Left cardiac atrium (tissue), 4 donors: ENCODE data around the gene SNRPD3. TPM values are rescaled to one million over a fixed set of nuclear protein-coding genes. Genes with fewer than 3 reads are reported as not detected.

ENCODE experiments used
- ATAC-seq, 2 donors: fragments of 200-7000 bp; cut with Tn5 transposase; one replicate each; pipeline ENCODE4 v1.9.1; 2020; ENCODE audit warnings: mild to moderate bottlenecking in 2 of 2, moderate library complexity in 2 of 2
- DNase-seq: peaks from one replicate; pipeline ENCODE4 v3.0.0-alpha.2; 2020
- intact Hi-C, 2 donors: fragments of 100-400 bp; cut with DNase I; formaldehyde crosslinking; loops; one replicate each; pipeline versions ENCODE4 v1.14.1 to v1.15.1; 2022 to 2023
- long read RNA-seq: library from polyadenylated mRNA; unstranded; transcript quantifications from one replicate; pipeline ENCODE4 v2.0.0, GENCODE V29; 2021
- total RNA-seq, 2 donors: library from RNA; stranded (reverse); fragmentation: NEBNext Ultra II Directional; extraction: Animal tissue kit (Norgen Biotek cat#: 25700); gene quantifications; one replicate each; pipeline ENCODE4 v1.2.1, GENCODE V29; 2021
- donor health status: DM: no; HTN: yes; CAD: no.
- donor health status: DM: no; HTN: yes; CAD: no; lungs with severe emphysema.
- donor health status: DM: yes; HTN: yes; CAD: no.
- donor health status: Dilated cardiomyopathy.

SNRPD3 gene
- total RNA-seq: 10 to 100 TPM; 55.4 to 64.1 TPM
- long read RNA-seq, transcript SNRPD3-201 (4 exons, 1,763 nt): major isoform, 19 of 19 reads
- long read RNA-seq, partial matches to known transcripts: 0 of 19 reads
- long read RNA-seq, other reads (novel, unspliced or antisense): 0 of 19 reads

DNA sequence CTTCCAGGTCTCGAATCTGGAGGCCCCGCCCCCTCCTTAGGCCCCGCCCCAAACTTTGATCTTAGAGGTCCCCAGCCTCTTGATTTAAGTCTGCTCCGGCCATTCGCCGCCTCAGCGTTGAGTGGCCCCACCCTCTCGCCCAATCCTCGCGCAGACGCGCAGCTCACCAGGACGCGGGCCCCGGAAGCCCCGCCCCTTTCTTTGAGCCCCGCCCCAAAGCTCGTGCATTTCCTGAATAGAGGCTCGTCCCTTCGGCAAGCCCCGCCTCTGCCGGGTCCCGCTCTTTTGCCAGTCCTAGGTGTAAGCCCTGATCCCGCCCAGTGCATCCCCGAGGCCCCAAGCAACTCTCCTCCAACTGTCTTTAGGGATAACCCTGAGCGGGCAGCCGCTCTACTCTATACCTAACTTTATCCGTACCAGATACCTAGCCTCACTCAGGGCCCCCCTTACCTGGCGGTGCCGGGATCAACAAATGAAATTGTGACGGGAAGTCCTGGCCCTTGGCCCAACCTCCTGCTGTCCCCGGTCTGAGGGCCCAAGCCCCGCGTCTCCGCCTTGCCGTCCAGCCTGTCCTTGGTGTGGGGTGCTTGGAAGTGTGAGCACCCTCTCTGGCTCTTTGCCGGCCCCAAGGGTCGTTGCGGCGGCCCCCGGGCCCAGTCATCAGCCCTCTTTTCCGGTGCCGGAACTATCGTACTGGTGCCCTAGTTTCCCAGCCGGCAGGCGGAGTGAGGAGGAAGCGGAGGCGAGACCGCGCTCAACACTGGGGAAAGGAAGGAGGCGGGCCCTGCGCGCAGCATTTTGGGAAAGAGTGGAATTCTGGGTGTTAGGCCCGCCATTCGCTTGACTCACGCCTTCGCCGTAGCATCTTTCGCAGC is at the start of gene SNRPD3:
TSS of gene SNRPD3 (plus strand) at position 835 of the 875 bp plus-strand sequence. CDS start 1,676 bp downstream, outside the sequence.
- DNase-seq (peak; percentile 100), ATAC-seq (peak; percentile 93 to 95)
- intact Hi-C loops: no loop called here

DNA sequence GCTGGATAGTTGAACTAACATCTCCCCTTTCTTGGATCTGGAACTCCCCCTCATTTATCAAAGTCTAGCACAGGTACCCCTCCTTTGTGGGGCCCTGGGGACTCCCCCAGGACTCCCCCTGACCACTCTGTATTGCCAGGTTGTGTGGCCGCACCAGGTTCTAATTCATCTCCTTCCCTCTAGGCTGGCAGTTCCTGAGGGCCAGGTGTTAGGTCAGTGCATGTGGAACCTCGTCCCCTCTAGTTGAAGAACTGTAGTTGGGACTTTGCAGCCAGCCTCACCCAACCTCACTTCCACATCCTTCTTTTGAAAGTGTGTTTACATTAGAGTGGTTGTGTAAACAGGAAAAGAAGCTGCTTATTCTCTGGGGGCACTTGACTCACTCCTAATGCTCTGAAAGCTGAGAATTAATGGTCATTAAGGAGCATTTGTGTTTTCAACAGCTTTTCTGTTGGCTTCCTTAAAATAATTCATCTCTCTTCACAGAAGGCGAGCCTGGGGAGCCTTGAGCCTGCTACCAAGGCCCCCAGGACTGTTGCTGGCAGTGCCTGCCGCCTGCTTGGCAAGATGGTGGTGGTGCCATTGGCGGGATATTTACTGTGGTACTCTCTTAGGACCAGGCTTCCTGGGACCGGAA is 48.9 kb upstream of the SNRPD3 start:
- ATAC-seq (no peak), DNase-seq (no peak)
- intact Hi-C loops: no loop called here

DNA sequence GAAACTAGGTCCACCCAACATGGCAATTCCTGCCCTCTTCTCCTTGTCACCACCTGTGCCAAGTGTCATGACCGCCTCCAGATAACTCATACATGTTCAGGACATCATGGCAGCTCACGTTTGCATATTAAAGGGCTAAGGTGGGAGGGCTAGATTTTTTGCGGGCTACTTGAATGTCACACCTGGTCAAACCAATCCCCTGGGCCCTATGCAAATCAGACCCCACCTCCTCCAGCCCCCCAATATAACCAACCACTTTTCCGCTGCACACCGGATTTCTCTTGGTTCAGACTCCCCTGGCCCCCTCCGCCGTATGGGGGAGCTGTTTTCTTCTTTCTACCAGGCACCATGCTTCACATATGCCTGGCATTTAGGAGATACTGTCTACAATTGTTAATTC is 48.1 kb upstream of the SNRPD3 start:
- ATAC-seq: no peak
- DNase-seq: no peak
- intact Hi-C loops: no loop called here

DNA sequence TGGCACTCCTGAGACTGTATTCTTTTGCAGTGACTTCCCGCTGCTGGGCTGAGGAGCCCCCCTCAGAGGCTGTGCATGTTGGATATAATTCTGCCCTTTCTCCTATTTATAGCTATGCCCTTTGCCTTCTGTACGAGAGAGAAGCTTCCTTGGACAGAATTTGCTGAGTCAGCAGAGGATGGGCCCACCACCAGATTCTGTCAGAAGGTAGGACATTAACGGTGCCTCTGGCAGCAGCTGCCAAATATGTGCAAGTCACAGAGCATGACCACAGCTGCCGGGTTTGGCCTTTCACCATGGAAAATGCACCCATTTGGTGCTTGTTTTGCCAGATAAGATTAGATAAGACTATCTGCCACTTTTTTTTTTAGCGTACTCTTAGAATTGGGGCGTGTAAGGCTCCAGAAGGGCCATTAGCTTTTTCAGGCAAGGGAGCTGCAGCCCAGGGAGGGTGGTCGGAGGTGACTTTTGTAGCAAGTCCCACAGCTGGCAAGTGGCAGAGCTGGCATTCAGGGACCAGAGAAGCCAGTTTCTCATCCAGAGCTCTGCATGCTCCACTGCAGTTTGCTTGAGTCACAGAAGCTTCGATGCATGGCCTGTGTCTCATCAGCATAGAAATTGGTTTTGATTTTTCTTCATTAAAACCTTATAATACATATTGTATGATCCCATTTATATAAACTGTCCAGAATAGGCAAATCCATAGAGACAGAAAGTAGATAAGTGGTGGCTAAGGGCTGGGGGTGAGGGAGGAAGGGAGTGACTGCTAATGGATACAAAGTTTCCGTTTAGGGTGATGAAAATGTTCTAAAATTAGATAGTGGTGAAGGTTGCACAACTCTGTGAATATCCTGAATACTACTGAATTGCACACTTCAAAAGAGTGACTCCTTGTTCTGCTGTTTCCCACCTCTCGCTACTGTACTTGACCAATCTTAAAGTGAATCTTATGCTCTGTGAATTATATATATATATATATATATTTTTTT is 44.9 kb upstream of the SNRPD3 start:
- ATAC-seq (peak; percentile 62 to 81), DNase-seq (peak; percentile 43)
- intact Hi-C loops: no loop called here

DNA sequence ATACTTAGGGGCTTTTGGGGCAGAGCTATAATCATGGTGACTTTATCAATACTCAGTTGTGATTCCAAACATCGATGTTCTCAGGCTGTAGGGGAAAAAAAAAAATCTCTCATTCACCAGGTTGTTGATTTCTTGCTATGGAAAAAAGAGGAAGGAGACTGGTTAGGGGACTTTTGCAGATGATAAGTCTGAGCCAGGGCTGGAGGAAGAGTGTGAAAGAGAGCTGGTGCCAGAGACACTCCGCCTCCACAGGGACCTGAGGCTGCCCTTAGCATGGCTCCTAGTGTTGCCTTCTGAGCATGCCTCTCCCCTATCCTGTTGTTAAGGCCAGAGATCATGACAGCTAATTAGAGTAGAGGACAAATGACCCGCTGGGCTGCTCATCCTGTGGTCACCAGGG is 43.8 kb upstream of the SNRPD3 start:
- intact Hi-C loops: no loop called here
- DNase-seq (no peak), ATAC-seq (peak in 1 of 2 donors; percentile 57)

DNA sequence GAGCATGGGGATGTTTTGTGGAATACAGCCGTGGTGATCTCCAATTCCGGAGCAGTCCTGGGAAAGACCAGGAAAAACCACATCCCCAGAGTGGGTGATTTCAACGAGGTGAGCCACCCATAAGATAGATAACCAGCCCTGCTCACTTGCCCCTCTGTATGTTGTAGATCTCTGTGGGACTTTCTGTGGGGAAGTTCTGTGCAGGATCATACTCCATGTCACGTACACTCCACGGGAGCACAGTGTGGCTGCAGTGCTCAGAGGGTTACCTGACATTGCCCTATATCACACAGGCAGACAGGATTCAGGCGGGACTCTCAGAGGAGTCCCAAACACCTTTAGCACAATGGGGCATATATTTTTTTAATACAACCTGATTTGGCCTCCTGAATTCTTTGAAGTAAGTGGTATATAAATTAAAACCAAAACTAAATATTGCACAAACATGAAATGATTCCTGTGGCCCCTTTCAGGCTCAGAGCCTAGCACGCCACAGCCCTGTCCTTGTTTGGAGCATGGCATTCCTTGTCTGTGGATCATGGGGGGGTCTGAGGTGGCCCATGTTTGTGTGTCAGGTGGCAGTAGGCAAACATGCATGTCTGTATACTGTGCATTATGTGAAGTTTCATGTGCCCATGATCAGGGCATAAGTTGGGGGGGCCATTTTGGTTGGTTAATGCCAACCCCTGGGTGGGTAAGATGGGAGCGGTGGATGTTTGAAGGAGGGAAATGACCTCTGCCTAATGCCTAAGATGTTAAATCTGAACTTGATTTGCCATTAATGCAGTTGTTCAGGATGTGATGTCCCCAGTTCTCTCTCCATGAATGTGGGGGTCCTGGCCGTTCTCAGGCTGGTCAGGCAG is 42.2 kb upstream of the SNRPD3 start:
- no peak for DNase-seq
- intact Hi-C loops: no loop called here
- ATAC-seq: no peak

DNA sequence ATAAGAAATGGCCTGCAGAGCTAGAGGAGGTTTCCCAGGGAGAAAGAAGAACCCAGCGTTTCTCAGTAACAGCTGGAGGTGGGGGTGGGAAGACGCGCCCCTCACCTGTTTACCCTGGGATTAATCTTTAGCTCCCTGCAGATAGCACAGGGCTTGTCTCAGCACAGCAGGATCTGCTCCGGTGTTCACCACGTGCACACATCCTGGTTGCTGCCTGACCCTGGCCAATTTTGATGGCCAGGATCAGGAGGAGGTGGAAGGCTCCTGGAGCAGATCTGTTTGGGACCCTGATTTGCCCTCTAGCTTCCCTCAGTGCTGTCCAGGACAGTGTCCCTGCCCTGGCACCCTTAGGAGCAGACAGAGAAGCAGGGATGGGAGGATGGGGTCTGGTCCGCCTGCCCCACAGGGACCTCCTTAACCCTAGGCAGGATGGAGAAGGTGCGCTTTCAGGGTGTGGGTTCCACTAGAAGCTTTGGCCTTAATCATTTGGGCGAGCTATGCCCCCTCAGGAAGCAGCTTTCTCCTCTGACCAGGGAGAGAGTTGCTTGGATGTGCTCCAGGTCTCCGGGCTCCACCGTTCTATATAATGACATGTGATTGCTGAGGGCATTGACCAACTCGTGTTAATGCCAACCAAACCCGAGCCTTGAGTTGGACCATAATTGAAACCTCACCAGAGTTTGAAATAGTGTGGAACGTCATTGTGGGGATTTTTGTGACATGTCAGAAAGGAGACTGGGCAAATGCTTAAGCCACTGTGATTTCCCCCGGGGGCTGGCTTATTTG is 41.4 kb upstream of the SNRPD3 start:
- intact Hi-C loops: no loop called here
- ATAC-seq (no peak), DNase-seq (no peak)

DNA sequence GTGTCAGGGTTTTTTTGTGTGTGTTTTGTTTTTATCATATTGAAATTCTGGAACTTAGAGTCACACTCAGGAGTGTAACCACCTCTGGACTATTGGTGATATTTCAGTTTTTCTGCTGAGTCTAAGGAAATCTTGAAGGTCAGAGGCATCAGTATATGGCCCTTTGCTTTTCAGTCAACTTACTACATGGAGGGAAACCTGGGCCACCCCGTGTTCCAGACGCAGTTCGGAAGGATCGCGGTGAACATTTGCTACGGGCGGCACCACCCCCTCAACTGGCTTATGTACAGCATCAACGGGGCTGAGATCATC is 40.8 kb upstream of the SNRPD3 start:
- DNase-seq: no peak

DNA sequence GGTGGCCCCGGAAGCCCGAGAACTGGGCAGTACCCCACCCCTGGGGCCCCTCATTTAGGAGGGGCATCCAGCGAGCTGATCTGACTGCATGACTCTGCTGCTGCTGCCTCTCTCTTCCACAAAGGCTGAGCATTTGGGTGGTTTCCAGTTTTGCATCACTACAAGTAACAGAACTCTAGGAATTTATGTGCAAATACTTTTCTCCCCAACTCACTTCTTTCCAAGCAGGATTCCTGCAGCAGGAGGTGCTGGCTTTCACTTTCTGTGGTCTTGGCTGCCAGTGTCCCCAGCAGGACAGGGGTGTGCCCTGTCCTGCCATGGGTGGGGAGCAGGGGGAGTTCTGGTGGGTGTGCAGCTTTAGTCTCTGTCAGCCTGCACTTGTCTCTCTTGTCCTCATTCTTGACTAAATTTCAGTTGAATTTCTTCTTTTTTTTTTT is 39.5 kb upstream of the SNRPD3 start:
- peak; percentile 15 to 65 for ATAC-seq
- DNase-seq: no peak
- intact Hi-C loops: no loop called here

More for the DNA sequence above, 40.8 kb upstream of the SNRPD3 start:
- intact Hi-C loops: no loop called here
- ATAC-seq: no peak

DNA sequence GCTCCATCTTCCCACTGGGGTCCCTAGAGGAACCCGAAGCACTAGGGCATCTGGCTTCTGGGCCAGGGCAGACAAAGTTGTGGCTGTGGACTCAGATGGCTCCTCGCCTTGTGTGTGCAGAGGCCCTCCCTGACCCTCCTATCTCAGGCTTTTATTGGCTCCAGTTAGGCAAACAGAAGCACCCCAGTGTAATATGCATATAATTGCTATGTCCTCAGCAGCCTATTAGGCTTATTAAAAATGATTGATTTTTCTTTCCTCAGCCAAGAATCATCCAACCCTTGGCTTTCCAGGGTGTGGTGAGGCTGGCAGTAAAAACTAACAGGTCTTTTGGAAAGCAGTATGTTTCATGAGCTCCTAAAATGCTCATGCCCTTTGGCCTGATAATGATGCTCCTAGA is 38.4 kb upstream of the SNRPD3 start:
- peak in 1 of 2 donors; percentile 23 for ATAC-seq
- no peak for DNase-seq
- intact Hi-C loops: no loop called here

DNA sequence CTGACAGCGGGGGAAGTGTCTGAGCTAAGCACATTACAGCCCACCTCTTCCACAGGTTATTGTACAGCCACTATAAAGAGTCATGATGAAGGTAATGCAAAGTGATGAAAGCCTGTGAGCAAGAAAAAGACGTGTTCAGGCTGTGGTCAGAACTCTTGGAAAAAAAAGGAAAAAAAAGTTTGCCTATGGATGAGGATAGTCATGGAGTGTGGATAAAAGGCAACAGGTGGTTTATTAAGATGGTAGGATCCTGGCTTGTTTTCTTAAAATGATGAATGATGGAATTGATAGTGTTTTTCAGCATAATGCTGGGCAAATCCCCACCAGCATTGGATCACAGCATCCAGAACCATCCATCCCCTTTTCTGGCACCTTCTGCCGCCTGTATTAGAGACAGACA is 37.6 kb upstream of the SNRPD3 start:
- DNase-seq (no peak), ATAC-seq (no peak)
- intact Hi-C loops: no loop called here

DNA sequence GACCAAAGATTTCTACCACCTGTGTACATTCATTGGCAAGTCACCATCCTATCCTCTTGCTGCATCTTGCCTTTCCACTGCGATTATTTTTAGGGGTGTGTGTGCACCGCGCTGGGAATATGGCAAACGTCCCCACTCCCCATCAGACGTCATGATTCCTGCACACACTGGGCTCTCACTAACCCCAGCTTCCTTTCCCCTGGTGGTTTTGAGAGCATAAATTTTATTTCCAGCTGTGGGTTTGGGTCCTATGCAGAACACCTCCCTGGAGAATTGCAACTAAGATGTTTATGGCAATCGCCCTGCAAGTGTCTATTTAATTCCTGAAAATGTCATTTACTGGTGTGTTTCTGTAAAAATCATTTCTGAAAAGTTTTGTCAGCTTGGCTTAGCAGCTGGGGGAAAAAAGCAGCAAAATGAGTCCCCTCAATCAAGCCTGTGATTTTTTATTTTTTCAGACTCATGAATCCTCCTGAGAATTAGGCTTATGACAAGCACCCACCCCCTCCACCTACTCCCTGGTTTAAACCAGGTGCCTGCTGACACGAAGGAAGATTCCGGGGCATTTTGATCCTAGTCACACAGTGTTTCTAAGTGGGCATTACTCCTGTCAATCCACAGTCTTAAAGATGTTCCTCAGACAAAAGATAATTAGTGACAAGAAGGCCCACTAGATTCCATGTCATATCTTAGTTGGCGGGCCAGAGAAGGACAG is 36.9 kb upstream of the SNRPD3 start:
- intact Hi-C loops: no loop called here
- ATAC-seq: no peak
- no peak for DNase-seq

DNA sequence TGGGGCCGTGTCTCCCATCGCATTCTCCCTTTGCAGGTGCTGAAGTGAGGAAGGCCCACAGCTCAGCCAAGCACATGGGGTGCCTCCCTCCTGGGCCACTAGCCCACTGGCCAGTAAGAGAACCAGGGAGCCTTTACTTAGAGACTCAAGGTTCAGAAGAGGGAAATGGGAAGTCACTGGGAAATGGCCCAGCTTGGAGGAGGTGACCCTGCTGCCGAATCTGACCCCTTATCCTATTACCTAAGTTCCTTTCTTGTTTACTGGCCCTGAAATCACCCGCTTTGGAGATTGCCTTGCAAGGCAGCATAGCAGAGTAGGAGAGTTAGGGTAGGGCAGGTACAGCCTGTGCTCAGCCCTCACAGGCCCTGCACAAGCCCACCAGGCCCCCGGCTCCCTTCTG is 36.3 kb upstream of the SNRPD3 start:
- no peak for ATAC-seq
- DNase-seq: no peak
- intact Hi-C loops: no loop called here

DNA sequence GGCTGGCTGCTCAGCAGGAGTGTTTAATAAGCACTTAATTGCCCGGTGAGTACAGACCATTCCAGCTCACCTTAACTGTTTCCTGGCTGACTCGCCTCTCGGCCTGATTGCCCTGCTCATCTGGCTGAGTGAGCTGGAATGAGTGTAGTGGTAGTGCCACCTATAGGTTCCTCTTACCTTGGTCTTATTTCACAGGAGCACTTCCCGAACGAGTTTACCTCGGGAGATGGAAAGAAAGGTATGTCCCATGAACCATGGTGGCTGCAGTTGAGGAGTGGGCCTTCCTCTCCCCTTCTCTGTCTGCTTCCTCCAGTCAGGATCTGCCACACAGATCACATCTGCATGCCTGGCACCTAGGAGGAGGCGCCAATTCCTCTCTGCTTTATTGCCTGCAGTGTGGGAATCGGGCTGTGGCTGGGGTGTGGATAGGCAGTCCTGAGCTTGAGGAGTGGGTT is 34.0 kb upstream of the SNRPD3 start:
- ATAC-seq: peak; percentile 39 to 58
- intact Hi-C loops: loop anchor here (5.0 to 10.0 kb wide), 2 partner anchors 100 to 197 kb away; no protein-coding TSS in a partner anchor
- DNase-seq: no peak

DNA sequence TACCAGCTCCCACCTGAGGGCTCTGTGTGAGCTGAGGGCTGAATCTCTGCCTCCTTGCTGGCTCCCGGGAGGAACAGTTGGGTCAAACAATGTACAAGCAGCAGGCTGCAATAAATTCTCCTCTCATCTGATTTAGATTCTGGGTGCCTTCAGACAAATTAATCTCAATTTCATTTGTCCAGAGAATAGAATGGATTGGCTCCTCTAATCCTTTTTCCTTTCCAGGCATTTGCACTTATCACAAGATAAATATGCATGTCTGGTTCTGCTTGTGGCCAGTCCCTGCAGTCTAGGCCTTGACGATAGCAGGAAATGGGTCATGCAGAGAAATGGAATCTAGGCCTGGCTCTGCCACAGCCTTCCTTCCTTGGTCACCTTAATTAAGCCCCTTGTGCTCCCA is 31.9 kb upstream of the SNRPD3 start:
- intact Hi-C loops: loop anchor here (5.0 to 10.0 kb wide), 2 partner anchors 102 to 199 kb away; no protein-coding TSS in a partner anchor
- DNase-seq: no peak

DNA sequence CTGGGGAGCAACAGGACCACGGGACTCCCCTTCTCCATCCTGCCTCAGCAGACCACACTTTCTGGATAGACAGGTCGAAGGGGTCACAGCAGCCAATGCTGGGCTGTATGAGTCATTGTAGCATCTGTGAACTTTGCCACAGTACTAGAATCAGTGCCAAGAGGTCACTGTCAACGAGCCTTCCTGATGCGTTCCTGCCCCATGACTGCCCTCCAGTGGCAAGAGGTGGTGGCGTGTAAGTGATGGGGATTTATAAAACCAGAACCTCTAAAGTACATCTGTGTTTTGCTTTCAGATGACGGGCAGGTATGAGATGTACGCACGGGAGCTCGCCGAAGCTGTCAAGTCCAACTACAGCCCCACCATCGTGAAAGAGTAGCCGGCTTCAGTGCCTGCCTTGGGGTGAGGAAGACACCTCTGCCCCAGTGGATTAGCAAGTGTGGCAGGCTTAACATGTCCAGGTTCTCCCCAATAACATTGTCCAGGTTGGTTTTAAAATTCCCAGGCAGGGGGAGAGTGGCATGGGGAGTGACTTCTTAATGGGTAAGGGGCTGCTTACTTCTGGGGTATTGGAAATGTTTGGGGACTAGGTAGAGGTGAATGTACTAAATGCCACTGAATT is 30.3 kb upstream of the SNRPD3 start:
- ATAC-seq (peak; percentile 69 to 78), DNase-seq (peak; percentile 85)
- intact Hi-C loops: loop anchor here (5.0 to 10.0 kb wide), 2 partner anchors 198 to 201 kb away; no protein-coding TSS in a partner anchor

More for the DNA sequence above, 31.9 kb upstream of the SNRPD3 start:
- ATAC-seq: peak; percentile 48 to 57
